Kidney epithelial cell (primary cell): ENCODE data around the gene FAM3D. TPM values are rescaled to one million over a fixed set of nuclear protein-coding genes. Genes with fewer than 3 reads are reported as not detected.
A peak's percentile ranks its signal among the peaks of the same experiment; 100 is the strongest.

Source experiments
- DNase-seq: peaks from one replicate; pipeline ENCODE4 v3.0.0-alpha.2; 2010; ENCODE audit warnings: low read depth
- H3K27me3 ChIP-seq: 2 replicates; pipeline ENCODE4 v1.6.0; 2011; ENCODE audit warnings: low read length; ENCODE audit not compliant: control insufficient read depth, insufficient read depth
- H3K36me3 ChIP-seq: 2 replicates; pipeline ENCODE4 v1.5.1; 2011; ENCODE audit warnings: low read length; ENCODE audit not compliant: control insufficient read depth, insufficient read depth
- H3K4me3 ChIP-seq: 2 replicates; pipeline ENCODE4 v1.5.1; 2011; ENCODE audit warnings: low read depth, mild to moderate bottlenecking, control low read depth, low read length
- total RNA-seq: library from RNA; depleted of rRNA; stranded (reverse); fragments of >200 nt; gene quantifications from 2 replicates; pipeline ENCODE4 v1.2.3, GENCODE V29; 2015
- TF ChIP-seq, protein P1 (sequence below): IDR thresholded peaks from 2 replicates; pipeline ENCODE4 v1.5.1; 2011; ENCODE audit warnings: mild to moderate bottlenecking, moderate library complexity, low read length, control low read depth, inconsistent platforms; ENCODE audit not compliant: insufficient read depth, poor library complexity, severe bottlenecking

FAM3D gene
- total RNA-seq, 1 donor from 2014 or later, result not detected

DNA sequence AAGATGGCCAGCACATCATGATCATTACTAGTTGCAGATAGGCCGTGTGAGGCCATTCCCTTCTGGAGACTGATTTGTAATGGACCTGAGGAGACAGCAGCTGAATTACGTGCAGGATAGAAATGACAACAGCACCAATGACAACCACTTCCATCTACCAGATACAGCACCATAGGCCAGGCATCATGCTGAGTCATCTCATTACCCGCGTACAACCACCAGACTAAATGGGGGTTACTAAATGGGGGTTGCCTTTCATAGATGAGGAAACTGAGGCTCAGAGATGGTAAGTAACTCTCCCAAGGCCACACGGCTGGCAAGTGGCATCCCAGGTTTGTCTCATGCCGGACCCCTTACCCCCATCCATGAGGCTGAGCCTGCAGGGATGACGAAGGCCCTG, 56.6 kb downstream of the FAM3D start:
- H3K4me3 ChIP-seq, result no peak overlapping the region
- H3K36me3 ChIP-seq, result no peaks in the 10 kb centered on the region
- TF ChIP-seq, protein P1, sequence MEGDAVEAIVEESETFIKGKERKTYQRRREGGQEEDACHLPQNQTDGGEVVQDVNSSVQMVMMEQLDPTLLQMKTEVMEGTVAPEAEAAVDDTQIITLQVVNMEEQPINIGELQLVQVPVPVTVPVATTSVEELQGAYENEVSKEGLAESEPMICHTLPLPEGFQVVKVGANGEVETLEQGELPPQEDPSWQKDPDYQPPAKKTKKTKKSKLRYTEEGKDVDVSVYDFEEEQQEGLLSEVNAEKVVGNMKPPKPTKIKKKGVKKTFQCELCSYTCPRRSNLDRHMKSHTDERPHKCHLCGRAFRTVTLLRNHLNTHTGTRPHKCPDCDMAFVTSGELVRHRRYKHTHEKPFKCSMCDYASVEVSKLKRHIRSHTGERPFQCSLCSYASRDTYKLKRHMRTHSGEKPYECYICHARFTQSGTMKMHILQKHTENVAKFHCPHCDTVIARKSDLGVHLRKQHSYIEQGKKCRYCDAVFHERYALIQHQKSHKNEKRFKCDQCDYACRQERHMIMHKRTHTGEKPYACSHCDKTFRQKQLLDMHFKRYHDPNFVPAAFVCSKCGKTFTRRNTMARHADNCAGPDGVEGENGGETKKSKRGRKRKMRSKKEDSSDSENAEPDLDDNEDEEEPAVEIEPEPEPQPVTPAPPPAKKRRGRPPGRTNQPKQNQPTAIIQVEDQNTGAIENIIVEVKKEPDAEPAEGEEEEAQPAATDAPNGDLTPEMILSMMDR, result no peak
- H3K27me3 ChIP-seq, result peaks cover 2% of the 10 kb centered on the region
- DNase-seq, result no peak

DNA sequence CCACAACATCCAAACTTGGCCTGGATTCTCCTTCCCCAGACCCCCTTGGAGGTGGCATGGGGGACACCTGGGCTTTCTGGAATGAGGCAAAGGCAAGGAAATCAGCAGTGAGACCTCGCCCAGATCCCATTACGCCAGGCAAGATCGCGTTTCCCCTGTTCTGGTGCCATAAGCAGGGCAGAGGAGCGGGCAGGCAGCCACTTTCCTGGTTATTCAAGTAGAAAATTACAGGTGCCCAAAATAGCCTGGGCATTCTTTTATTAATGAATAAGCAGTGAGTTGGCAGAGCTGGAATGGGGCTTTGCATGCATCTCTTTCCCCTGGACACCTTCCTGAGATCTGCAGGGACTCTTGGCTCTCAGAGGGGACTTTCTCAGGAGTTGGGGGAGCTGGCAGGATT, 57.9 kb downstream of the FAM3D start:
- no peaks in the 10 kb centered on the region for H3K36me3 ChIP-seq
- TF ChIP-seq, protein P1, result no peak
- H3K4me3 ChIP-seq, result no peak overlapping the region
- H3K27me3 ChIP-seq, result peaks cover 8% of the 10 kb centered on the region
- peak; percentile 77 for DNase-seq

DNA sequence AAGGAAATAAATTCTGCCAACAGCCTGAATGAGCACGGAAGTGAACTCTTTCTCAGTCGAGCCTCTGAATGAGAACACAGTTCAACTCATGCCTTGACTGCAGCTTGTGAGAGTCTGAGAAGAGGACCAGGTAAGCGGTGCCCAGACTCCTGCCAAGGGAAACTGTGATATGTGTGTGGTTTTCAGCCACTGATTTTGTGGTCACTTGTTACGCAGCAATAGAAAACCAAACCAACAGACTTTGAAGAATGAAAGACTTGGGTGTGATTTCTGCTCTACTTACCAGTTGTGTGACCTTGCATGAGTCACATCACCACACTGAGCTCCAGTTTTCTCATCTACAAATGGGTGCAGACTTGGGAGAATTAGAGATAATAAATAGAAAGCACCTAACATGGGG, 58.8 kb downstream of the FAM3D start:
- Histone ChIP-seq H3K36me3 (no peaks in the 10 kb centered on the region), H3K27me3 (peaks cover 13% of the 10 kb centered on the region), H3K4me3 (no peak overlapping the region)
- peak; percentile 79 for DNase-seq
- TF ChIP-seq, protein P1, result no peak

DNA sequence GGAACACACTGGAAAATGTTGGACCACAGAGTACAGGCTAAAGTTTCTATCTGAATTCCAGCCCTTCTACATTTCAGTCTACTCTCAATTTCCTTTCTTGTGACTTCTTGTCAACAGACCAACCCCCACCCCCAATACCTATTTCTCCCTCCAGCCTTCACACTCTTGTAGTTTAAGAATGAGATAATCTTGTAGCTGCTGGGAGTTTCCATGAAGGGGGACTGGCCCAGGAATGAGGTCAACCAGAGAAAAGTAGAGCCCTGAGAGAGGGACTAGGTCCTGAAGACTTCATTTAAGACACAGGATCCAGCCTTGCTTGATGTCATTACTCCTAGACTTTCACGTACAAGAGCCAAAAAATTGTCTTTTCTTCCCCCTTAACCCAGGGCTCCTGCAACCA, 59.9 kb downstream of the FAM3D start:
- H3K36me3 ChIP-seq, result no peaks in the 10 kb centered on the region
- peaks cover 13% of the 10 kb centered on the region for H3K27me3 ChIP-seq
- no peak for DNase-seq
- TF ChIP-seq, protein P1, result no peak
- H3K4me3 ChIP-seq, result no peak overlapping the region

DNA sequence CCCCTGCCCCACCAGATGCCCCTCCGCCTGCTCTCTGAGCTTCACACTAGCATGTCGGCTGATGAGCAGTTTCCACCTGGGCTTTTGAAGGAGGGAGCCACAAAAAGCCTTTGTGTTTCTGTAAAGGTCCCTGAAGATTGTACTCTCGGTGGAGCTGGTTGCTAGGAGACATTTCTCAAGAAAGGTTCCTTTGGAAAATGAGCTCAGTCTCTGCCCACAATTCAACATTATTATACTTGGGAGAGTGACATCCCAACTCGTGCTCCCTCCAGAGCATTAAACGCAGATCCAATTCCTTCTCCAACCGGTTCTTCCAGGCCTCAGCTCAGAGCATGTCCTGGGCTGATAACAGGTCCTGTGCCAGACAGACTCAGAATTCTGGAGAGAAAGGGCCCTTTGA, 62.5 kb downstream of the FAM3D start:
- no peak overlapping the region for H3K4me3 ChIP-seq
- H3K27me3 ChIP-seq, result peaks cover 15% of the 10 kb centered on the region
- DNase-seq, result no peak
- TF ChIP-seq, protein P1, result no peak
- no peaks in the 10 kb centered on the region for H3K36me3 ChIP-seq

DNA sequence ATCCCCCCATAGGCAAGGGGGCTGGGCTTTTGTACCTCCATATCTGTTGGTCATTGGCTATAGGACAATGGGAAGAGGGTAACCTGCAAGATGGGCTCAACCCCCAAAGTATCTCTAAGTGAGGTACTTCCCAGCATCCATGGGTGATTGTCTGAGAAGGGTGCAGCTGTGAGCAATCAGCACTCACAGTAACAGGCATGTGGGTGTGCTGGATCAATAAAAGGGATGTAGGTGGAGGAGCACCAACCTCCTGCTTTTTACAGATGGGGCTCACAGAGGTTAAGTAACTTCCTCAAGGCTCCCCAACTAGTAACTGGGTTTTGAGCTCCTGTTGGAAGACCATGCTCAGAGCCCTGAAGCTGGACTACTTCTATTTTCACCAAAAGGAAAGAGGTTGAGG, 63.0 kb downstream of the FAM3D start:
- H3K36me3 ChIP-seq, result no peaks in the 10 kb centered on the region
- TF ChIP-seq, protein P1, result no peak

More for the DNA sequence above, 63.0 kb downstream of the FAM3D start:
- Histone ChIP-seq H3K4me3 (no peak overlapping the region), H3K27me3 (peaks cover 15% of the 10 kb centered on the region)
- no peak for DNase-seq
